CD4-positive, alpha-beta T cell treated with Interferon gamma for 1 hour (primary cell): Measurements from ENCODE around the gene SPECC1.
"Not testable (repeated sequence)": the region's sequence is repeated elsewhere in the genome, so short reads cannot be mapped to it uniquely, and the experiment has no call there.

Source experiments
- DNase-seq: peaks from one replicate; pipeline ENCODE4 v3.0.0-alpha.2; 2020

Gene SPECC1

DNA sequence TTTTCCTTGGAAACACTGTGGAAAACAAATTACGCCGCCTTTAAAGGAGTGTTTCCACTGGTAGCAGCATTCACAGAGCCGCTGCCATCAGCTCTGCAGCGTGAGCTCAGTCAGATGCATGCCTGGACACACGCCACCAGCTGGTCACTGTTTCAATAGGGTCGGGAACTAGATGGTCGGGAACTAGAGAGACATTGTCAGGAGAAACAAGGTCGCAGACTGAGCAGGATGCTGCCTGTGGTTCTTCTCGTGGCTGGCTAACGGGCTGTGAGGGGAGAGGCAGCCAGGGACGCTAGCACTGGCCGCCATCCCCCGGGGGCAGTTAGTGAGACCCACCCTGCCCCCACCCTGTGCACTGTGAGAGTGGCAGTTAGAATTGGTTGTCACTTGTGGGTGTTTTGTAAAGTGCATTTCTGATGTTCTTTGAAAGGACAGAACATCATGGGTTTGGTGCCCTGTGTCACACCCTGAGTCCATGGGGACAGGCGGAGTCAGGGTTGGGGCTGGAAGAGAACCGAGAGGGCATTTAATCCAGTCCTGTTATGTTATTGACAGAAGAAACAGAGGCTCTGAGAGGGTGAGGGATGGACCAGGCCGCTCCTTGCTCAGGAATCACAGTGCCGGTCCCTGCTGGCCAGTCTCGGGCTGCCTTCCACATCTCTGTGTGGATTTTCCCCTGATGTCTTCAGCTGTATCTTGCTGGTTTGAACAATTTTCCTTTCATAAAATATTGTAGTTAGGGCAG, 86.3 kb downstream of the SPECC1 start:
- DNase-seq, result no peak

DNA sequence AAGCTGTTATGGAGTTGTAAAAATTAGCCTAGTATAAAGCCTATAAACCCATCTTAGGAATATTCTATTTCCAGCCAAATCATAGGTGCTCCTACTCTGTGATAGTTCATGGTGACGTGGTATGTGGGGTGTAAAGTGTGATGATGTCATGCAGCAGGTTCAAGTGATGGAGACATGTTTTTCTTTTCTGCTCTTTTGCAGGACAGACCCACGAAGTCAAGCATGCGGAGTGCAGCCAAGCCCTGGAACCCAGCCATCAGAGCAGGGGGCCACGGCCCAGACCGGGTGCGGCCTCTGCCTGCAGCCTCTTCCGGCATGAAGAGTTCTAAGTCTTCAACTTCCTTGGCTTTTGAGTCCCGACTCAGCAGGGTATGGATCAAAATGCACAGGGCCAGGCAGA, 87.3 kb downstream of the SPECC1 start:
- DNase-seq, result no peak

DNA sequence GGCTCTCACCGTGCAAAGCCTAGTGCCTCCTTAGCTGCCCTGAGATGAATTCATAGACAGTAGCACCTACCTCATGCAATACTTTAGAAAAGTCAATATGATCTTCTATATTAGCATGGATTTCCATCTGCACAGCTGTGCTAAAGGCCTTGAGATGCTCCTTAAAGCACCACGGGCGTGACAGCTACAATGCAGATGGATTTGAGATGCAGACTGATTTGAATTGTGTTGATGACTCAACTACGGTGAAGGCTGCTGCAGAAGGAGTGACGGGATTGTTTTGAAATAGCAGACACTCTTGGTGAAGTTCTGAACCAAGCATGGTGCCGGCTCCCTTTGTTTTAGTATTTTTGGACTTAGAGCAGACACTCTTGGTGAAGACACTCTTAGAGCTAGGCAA, 88.2 kb downstream of the SPECC1 start:
- no peak for DNase-seq

DNA sequence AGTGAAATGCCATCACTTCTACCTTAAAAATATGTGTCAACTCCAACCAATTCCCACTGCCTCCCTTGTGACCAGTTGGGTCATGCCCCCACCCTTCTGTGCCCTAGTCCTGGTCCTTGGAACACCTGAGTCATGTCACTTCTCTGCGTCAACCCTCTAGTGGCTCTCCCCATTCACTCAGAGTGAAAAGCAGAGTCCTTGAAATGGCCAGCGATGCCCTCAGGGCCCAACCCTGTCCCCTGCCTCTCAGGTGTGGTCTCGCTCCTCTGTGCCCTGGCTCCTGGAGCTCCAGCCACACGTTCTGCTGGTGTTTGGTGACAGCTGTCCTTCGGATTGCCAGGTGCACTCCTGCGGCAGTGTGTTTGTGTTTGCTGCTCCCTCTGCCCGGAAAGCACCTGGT, 89.2 kb downstream of the SPECC1 start:
- no peak for DNase-seq

DNA sequence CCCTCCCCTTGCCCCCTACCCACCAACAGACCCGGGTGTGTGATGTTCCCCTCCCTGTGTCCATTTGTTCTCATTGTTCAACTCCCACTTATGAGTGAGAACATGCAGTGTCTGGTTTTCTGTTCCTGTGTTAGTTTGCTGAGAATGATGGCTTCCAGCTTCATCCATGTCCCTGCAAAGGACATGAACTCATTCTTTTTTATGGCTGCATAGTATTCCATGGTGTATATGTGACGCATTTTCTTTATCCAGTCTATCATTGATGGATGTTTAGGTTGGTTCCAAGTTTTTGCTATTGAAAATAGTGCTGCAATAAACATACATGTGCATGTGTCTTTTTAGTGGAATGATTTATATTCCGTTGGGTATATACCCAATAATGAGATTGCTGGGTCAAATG, 91.6 kb downstream of the SPECC1 start:
- DNase-seq, result not testable (repeated sequence)

DNA sequence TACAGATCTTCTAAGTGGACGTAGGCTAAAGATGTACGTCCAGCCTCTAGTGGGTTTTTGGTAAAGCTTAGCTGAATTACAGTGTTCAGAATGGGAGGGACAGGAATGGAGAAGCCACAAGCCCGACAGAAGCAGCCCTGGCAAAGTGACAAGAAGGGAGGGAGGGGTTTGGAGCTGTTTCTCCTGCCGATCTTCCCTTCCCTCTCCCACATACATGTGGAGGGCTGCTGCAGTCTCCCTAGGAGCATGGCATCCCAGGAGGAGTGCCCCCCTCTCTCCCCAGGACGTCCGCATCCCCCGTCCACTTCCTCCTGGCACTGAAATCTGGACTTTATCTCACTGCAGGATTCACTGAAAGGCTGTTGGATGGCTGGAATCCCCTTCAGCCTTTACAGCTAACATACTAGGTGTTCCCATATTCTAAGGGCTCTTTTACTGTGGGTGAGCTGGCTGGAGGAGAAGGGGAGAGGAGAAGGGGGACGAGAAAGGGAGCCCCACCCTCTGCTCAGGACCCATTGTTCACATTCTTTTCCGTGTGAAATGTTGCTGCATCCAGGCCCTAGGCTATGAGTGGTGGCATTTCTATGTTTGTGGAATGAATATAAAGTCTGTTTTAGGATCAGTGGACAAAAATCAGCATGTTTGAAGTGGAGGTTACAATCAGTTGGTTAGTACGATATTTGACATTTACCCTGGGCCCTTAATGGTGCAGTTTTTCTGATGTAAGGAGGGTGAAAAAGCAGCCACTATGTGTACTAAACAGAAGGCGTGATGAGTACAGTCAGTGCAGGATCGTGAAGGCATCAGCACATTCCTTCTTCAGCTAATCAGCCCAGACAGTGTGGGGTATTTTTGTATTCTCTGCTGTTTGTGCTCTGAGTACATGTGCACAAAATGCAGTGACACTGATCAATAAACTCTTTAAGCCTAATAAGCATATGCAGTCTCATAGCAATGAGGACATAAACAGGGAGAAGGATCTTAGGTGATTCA, 94.6 kb downstream of the SPECC1 start:
- DNase-seq, result no peak

DNA sequence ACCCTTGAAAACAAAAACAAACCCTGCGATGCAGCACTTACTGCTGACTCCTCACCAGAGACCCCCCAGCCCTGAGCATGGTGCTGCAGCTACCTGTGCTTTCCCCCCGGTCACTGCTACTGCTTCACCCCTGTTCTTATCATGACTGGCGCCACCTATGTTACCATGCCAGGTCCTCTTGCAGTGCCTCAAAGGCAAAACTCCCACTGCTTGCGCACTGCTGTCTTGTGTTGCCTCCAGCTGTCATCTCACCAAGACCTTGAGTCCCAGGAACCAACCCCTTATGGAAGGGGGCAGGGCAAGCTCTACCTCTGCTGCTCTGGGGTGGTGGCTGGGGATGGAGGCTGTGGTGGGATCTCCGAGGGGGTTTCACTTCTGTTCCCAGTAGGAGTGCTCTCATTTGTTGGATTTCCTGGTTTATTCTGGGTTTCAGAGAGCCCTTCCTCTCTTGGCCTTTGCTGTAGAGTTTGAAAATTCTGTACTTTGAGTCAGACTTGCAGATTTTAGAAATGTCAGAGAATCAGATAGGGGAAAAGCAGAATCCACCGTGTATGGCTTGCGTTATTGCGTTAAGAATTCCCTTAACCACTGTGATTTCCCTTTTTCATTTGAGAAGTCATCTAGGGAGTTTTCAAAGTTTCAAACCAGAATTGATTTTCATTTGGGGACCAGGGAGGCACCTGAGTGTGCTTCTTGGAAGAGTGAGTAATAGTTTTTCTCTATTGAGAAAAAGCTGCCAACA, 96.6 kb downstream of the SPECC1 start:
- DNase-seq, result no peak

DNA sequence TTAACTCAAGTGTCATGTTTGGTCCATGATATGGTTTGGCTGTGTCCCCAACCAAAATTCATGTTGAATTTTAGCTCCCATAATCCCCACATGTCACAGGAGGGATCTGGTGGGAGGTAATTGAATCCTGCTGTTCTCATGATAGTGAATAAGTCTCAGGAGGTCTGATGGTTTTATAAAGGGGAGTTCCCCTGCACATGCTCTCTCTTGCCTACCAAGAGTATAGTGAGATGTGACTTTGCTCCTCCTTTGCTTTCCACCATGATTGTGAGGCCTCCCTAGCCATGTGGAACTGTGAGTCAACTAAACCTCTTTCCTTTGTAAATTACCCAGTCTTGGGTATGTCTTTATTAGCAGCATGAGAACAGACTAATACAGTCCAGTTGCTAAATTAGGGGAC, 97.3 kb downstream of the SPECC1 start:
- DNase-seq, result not testable (repeated sequence)

DNA sequence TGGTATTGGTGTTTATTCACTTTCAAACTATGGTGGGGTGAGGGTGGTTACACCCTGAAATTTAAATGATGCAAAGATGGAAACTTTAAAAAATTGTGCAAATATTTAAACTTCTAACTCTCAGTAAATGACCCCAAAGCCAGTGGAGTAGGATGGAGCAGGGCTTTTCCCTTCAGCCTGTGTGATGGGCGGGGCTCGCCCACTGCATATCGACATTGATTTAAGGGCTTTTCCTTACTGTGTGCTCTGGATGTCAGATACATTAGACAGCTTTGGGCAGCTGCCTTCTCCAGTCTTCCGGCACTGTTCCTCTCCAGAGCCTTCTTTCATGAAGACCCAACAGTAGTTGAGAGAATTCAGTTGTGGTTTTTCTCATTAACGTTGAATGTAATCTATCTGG, 99.9 kb downstream of the SPECC1 start:
- no peak for DNase-seq

DNA sequence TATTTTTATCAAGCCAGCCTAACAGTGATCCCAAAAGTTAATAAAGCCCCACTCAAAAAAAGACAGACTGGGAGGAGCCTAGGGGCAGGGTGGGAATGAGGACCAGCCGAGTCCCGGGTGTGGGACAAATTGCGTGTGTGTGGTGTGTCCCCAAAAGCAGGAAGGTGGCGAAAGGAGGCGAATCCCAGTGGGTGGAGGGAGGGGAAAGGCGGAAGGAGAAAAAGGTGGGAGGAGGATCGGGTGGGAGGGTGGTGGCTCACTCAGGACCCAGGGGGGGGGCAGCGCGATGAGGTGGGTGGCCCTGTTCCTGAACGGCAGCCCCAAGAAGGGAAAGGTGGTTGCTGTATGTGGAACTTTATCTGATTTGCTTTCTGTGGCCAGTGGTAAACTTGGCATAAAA, 102.4 kb downstream of the SPECC1 start:
- no peak for DNase-seq

DNA sequence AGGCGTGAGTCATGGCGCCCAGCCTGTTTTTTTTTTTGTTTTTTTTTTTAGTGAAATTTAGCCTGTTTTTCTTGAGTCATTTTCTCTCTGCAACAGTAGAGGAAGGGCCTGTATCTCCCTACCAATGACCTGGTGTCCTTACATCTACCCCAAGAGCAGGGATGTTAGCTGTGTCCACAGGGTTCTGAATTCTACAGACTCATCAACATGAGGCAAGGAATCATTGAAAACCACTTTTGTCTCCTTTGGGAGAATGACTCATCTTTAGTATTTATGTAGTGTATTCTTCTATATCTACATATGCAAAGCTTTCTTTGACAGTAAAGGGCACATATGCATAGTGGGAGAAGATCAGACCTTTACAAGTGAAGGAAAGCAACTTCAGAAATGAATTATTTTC, 105.3 kb downstream of the SPECC1 start:
- no peak for DNase-seq

DNA sequence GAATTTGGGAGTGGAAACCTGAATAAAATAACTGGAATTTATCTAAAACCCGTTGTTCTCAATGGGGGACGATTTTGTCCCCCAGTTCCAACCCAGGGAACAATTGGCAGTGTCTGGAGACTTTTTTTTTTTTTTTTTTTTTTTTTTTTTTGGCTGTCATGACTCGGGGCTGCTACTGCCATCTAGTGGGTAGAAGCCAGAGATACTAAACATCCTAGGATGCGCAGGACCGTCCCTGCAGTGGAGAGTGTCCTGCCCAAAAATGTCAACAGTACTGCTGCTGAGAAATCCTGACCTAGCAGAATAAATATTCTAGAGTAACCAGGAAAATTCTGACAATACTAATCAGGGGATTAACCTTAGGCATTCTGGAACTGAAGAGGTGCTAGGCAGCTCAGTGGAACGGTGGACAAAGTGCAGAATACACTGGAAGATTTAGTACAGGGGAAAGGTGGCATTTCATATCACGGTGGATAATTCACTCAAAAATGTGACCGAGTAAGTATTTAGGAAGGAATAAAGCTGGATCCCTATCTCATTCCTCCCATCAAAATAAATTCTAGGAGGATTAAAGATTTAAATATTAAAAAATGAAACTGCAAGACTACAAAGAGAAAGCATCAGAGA, 107.6 kb downstream of the SPECC1 start:
- DNase-seq, result peak; percentile 27

DNA sequence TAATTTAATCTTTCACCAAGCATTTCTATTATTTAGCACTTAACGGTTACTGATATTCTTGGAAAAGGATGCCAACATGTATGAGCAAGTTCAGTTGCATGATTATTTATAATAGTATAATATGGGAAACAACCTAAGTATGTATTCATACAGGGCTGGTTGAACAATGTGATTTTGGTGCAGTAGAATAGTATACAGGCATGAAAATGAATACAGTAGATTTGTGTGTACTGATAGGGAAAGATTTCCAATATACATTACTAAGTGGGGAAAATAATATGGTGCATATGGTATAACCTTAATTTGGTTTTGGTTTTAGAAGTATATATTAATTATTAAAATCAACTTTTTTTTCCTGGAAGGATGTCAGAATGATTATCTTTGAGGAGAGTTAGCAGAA, 109.1 kb downstream of the SPECC1 start:
- DNase-seq, result no peak

DNA sequence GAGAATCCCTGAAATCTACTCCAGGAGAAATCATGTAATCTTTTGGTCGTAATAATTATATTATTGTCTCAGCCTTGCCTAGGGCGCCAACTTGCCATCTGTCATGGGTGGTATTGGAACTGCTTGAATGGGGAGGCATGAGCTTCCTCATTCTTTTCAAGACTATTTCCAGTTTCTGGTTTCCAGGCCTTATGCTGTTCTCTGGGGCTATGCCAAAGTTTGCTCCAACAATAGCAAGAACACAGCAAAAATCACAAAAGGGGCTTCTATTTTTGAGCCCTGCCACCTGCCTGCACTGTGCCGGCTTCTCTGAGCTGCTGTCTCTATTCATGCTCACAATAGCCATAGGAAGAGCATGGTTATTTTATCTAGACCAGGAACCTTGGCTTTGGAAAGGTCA, 111.7 kb downstream of the SPECC1 start:
- DNase-seq, result no peak

DNA sequence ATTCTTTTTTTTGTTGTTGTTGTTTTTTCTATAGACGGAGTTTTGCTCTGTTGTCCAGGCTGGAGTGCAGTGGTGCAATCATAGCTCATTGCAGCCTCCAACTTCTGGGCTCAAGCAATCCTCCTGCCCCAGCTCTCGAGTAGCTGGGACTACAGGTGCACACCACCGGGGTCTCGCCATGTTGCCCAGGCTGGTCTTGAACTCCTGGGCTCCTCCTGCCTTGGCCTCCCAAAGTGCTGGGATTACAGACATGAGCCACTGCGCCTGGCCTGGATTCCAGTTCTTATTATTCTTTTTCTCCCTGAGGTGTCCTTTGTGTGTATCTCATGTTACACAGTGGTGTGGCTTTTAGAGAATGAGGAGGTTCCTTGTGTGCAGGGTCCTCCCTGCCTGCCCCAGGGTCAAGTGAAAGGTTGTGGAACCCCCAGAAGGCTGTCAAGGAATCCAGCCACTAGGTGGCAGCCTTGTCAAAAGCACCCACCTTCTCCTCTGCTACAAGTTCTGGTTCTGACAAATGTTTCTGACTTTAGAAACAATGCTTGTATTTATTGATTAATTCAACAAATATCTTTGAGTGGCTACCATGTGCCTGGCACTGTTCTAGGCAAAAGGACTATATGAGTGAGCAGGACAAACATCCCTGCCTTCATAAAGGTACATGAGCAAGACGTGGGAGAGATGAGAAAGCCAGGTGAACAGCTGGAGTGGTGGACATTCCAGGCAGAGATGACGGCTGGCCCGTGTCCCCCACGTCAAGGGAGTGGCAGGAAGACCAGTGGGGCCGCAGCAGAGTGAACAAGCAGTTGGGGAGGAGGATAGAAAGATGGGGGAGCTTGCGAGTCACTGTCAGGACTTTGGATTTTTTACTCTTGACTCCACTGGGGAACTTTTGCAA, 112.4 kb downstream of the SPECC1 start:
- DNase-seq, result peak; percentile 58

DNA sequence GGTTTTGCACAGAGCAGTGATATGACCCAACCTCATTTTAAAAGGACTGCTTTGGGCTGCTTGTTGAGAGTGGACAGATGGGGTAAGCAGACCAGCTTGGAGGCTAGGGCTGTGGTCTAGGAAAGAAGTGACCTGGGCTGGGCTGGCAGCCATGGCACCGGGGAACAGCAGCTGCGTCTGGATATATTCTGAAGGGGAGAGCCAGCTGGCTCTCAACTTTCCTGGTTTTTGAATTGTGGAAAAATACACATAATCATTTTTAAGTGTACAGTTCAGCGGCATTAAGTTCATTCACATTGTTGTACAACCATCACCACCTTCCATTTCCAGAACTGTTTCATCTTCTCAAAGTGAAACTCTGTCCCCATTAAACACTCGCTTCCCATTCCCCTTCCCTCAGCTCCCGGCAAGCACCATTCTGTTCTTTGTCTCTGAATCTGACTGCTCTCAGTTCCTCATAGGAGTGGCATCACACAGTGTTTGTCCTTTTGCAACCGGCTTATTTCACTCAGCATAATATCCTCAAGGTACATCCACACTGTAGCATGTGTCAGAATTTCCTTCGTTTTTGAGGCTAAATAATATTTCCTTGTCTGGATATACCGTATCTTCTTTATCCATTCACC, 113.2 kb downstream of the SPECC1 start:
- DNase-seq, result no peak

DNA sequence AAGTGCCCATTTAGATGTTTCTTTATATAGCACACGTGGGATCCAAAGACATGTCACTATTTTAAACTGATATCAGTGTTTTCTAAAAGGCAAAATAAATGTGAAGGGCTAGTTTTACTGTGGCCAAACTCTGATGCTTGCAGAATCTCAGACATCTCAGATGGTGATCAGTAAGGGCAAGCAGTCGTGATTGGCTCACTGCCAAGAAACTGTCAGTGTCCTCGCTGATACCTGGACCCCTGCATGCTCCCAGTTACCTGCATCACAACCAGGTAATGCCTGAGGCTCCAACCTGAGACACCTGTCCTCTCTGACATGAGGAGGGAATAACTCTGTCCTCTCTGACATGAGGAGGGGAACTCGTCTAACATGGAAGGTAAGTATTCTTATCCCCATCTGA, 114.0 kb downstream of the SPECC1 start:
- DNase-seq, result no peak

DNA sequence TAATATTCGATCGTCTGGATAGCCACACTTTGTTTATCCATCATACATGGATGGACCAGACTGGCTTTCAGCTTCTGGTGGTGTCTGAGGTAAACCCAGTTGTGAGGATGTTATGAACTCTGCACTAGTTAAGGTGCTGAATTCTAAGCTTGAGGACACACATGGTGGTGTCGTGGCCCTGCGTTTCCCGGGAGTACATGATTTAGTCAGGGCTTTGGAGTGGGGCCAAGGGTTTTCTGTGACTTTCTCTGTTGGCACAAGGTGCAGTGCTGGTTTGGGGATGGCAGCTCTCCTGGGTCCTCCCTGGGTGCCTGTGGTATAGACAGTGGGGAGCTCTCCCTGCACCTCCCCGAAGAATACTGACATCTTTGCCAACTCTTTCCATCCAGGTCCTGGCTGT, 116.6 kb downstream of the SPECC1 start:
- no peak for DNase-seq

DNA sequence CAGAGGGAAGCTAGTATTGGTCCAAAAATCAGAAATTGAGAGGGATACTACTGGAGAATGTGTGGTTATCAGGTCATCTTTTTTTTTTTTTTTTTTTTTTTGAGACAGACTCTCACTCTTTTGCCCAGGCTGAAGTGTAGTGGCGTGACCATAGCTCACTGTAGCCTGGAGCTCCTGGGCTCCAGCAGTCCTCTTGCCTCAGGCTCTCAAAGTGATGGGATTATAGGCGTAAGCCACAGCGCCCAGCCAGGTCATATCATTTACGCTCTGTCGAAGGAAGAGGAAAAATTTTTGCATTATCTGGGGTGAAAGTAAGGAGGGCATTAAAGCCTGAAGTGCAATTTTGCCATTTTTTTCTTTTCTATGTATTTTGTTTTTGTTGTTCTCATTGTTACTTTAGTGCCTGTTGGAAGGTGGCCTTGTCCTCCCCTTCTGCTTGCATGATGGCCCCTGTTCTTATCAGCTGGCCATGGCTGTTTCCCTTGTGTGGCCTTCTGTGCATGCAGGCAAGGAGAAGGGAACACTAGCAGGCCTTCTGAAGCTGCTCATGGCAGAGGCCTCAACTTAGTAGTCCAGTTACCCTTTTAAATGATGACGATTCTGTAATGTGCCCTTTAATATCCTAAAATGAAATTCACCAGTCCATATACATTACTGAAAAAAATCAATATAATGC, 118.3 kb downstream of the SPECC1 start:
- no peak for DNase-seq

DNA sequence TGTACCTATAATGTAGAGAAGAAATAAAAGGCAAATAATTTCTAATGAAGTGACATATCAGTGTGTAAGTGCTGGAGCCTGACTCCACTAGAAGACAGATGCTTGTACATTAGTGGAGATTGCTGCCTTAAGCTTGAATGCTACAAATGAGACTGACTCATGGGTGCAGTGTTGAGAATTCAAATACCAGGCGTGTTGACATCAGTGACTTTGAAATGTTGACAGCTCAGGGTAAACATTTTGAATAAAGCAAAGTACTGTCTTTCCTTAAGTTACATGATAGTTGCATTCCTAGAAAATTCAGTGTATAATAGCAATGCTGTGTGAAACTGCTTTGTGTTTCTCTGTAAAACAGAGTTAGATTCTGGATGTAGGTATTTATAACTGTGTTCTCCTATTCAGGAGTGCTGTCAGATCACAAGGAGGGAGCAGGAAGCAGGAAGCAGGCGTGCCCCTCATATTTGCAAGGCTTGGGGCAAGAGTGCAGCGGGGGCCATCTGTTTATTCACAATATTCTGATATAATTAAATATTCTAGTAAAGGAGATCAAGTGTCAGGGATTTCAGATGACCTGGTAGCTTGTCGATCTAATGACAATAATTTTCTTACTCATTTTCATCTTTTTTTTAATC, 119.0 kb downstream of the SPECC1 start:
- DNase-seq, result no peak
